OCI-LY7 (cell line): ENCODE data around the gene UGT1A1. TPM values are rescaled to one million over a fixed set of nuclear protein-coding genes. Genes with fewer than 3 reads are reported as not detected.
"Not testable (repeated sequence)": the region's sequence is repeated elsewhere in the genome, so short reads cannot be mapped to it uniquely, and the experiment has no call there.

Source experiments
- BruUV-seq: library from RNA; stranded (reverse); fragments of 400-500 nt; replicated peaks from 2 replicates; lab custom pipeline; 2021; lab: Mats Ljungman, UMichigan
- CTCF ChIA-PET: fragments of 300-600 bp; sonication (Branson Sonifier 250); formaldehyde crosslinking; loops from one replicate; lab custom pipeline; 2022; ENCODE audit warnings: antibody characterized with exemption; ENCODE audit not compliant: unreplicated experiment; lab: Charles Lee
- POLR2A ChIA-PET: fragments of 300-600 bp; sonication (Branson Sonifier 250); formaldehyde crosslinking; loops from one replicate; lab custom pipeline; 2022; ENCODE audit warnings: antibody characterized with exemption; lab: Charles Lee
- DNase-seq: peaks from one replicate; pipeline ENCODE4 v3.0.0-alpha.2; 2015; ENCODE audit warnings: low spot score
- H2AFZ ChIP-seq: fragments of 200-600 bp; sonication (generic), shearing (Covaris generic); 2 replicates; pipeline ENCODE4 v1.6.1; 2014; ENCODE audit warnings: mild to moderate bottlenecking, antibody characterized with exemption, low read length, moderate library complexity
- H3K27ac ChIP-seq: fragments of 200-600 bp; sonication (generic); 2 replicates; pipeline ENCODE4 v1.5.1; 2014; ENCODE audit warnings: mixed run types, low read depth, mild to moderate bottlenecking, moderate library complexity, low read length, inconsistent platforms; ENCODE audit not compliant: poor library complexity, severe bottlenecking
- H3K36me3 ChIP-seq: fragments of 200-600 bp; sonication (generic); 2 replicates; pipeline ENCODE4 v1.6.1; 2014; ENCODE audit warnings: mild to moderate bottlenecking, antibody characterized with exemption, low read length, moderate library complexity, mixed read lengths; ENCODE audit not compliant: insufficient read depth
- H3K4me1 ChIP-seq: fragments of 200-600 bp; sonication (generic); 2 replicates; pipeline ENCODE4 v1.5.1; 2014; ENCODE audit warnings: mild to moderate bottlenecking, low read length; ENCODE audit not compliant: insufficient read depth, poor library complexity, severe bottlenecking
- H3K4me2 ChIP-seq: fragments of 200-600 bp; sonication (generic); 2 replicates; pipeline ENCODE4 v1.6.1; 2014; ENCODE audit warnings: mild to moderate bottlenecking, low read length
- H3K4me3 ChIP-seq: fragments of 200-600 bp; sonication (generic); 2 replicates; pipeline ENCODE4 v1.5.1; 2014; ENCODE audit warnings: mild to moderate bottlenecking, low read depth, low read length; ENCODE audit not compliant: poor library complexity, severe bottlenecking
- H3K79me2 ChIP-seq: fragments of 200-600 bp; sonication (generic); 2 replicates; pipeline ENCODE4 v1.6.1; 2016; ENCODE audit warnings: low read depth, mild to moderate bottlenecking, low read length, moderate library complexity, mixed read lengths; ENCODE audit not compliant: insufficient read depth
- H3K9me2 ChIP-seq: fragments of 200-600 bp; sonication (generic); 2 replicates; pipeline ENCODE4 v1.6.1; 2016; ENCODE audit warnings: mild to moderate bottlenecking, low read length, mixed read lengths; ENCODE audit not compliant: insufficient read depth
- H3K9me3 ChIP-seq: fragments of 200-600 bp; sonication (generic); 2 replicates; pipeline ENCODE4 v1.6.1; 2014; ENCODE audit warnings: mild to moderate bottlenecking, mixed run types, low read length, mixed read lengths
- H4K20me1 ChIP-seq: fragments of 200-600 bp; sonication (generic); 2 replicates; pipeline ENCODE4 v1.6.1; 2014; ENCODE audit warnings: mild to moderate bottlenecking, antibody characterized with exemption, low read length, moderate library complexity, mixed read lengths; ENCODE audit not compliant: insufficient read depth
- EZH2phosphoT487 ChIP-seq: fragments of 200-600 bp; sonication (generic); IDR thresholded peaks from 2 replicates; pipeline ENCODE4 v1.6.1; 2018; ENCODE audit warnings: low read depth, borderline replicate concordance, mild to moderate bottlenecking, mixed run types, antibody characterized with exemption, low read length, moderate library complexity, mixed read lengths
- intact Hi-C: fragments of 100-400 bp; cut with micrococcal nuclease; formaldehyde crosslinking; loops from one replicate; pipeline ENCODE4 v1.10.0; 2022; ENCODE audit not compliant: unreplicated experiment
- total RNA-seq, 2 experiments: library from RNA; depleted of rRNA in 1 of 2; stranded (reverse); fragments of >200 nt in 1 of 2; shearing (Covaris generic) in 1 of 2; gene quantifications; 2 replicates each; pipeline ENCODE4 v1.2.3, GENCODE V29; 2014 to 2022
- TF ChIP-seq, protein P1 (sequence below): fragments of 200-600 bp; sonication (generic); conservative IDR thresholded peaks from 2 replicates; pipeline ENCODE4 v1.5.1; 2014; ENCODE audit warnings: mild to moderate bottlenecking, antibody characterized with exemption, low read length, moderate library complexity, mixed read lengths

The UGT1A1 gene
- total RNA-seq, 2 experiments from 2014 or later, result not detected

DNA sequence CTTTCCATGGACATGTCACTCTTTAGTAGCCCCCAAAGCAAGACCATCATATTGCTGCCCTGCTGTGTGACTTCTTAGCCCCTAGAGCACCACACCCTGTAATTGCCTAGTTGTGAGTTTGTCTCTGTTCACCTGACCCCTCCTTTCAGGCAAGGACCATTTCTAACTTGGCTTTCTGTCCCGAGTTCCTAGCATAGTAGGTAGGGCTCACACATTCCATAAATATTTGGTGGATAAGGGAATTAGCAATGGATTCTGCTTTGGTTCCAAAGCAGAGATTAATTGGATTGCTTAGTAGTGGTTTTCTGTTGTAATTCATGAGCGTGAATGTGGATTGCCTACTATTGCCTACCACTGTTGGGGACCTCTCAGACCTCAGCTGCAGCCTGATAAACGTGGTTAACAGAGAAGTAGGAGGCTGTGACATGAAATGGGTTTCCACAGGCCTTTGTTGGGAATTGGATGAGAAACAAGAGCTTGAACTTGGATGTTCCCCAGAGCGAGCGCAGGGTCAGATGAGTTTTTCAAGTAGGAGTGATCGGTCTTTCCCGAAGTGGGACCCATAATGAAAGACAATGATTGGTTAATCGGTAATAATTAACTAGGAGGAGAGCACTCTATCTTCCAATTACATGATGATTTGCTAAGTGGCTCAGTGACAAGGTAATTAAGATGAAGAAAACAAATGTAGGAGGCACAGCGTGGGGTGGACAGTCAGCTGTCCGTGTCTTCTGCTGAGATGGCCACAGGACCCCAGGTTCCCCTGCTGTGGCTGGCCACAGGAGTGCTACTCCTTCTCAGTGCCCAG, 13.4 kb upstream of the UGT1A1 start:
- POLR2A ChIA-PET, result no interaction called here
- H3K4me1 ChIP-seq, result no peaks in the 10 kb centered on the region
- H4K20me1 ChIP-seq, result no peaks in the 10 kb centered on the region
- no peaks in the 10 kb centered on the region for H3K9me3 ChIP-seq
- intact Hi-C loops, result no loop called here
- no peak overlapping the region for H3K4me3 ChIP-seq
- DNase-seq, result no peak
- no peak overlapping the region for H3K27ac ChIP-seq
- no peaks in the 10 kb centered on the region for H3K36me3 ChIP-seq
- no peaks in the 10 kb centered on the region for H3K9me2 ChIP-seq
- no peaks in the 10 kb centered on the region for H3K79me2 ChIP-seq
- H3K4me2 ChIP-seq, result no peak overlapping the region
- H2AFZ ChIP-seq, result no peak overlapping the region
- CTCF ChIA-PET, result no interaction called here
- no TSS peak for BruUV-seq
- TF ChIP-seq, protein P1, sequence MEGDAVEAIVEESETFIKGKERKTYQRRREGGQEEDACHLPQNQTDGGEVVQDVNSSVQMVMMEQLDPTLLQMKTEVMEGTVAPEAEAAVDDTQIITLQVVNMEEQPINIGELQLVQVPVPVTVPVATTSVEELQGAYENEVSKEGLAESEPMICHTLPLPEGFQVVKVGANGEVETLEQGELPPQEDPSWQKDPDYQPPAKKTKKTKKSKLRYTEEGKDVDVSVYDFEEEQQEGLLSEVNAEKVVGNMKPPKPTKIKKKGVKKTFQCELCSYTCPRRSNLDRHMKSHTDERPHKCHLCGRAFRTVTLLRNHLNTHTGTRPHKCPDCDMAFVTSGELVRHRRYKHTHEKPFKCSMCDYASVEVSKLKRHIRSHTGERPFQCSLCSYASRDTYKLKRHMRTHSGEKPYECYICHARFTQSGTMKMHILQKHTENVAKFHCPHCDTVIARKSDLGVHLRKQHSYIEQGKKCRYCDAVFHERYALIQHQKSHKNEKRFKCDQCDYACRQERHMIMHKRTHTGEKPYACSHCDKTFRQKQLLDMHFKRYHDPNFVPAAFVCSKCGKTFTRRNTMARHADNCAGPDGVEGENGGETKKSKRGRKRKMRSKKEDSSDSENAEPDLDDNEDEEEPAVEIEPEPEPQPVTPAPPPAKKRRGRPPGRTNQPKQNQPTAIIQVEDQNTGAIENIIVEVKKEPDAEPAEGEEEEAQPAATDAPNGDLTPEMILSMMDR, result no peak
- no peak for TF ChIP-seq EZH2phosphoT487

DNA sequence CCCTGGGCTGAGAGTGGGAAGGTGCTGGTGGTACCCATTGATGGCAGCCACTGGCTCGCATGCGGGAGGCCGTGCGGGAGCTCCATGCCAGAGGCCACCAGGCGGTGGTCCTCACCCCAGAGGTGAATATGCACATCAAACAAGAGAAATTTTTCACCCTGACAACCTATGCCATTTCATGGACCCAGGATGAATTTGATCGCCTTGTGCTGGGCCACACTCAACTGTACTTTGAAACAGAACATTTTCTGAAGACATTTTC, 12.9 kb upstream of the UGT1A1 start:
- BruUV-seq, result no TSS peak
- Histone ChIP-seq H3K79me2 (no peaks in the 10 kb centered on the region), H4K20me1 (no peaks in the 10 kb centered on the region), H3K27ac (no peak overlapping the region), H3K9me3 (no peaks in the 10 kb centered on the region), H3K4me1 (no peaks in the 10 kb centered on the region), H3K36me3 (no peaks in the 10 kb centered on the region), H3K4me2 (no peak overlapping the region), H3K9me2 (no peaks in the 10 kb centered on the region), H2AFZ (no peak overlapping the region), H3K4me3 (no peak overlapping the region)
- no peak for DNase-seq
- intact Hi-C loops, result no loop called here
- CTCF ChIA-PET, result no interaction called here
- POLR2A ChIA-PET, result no interaction called here
- TF ChIP-seq, protein P1, result no peak
- TF ChIP-seq EZH2phosphoT487, result no peak

DNA sequence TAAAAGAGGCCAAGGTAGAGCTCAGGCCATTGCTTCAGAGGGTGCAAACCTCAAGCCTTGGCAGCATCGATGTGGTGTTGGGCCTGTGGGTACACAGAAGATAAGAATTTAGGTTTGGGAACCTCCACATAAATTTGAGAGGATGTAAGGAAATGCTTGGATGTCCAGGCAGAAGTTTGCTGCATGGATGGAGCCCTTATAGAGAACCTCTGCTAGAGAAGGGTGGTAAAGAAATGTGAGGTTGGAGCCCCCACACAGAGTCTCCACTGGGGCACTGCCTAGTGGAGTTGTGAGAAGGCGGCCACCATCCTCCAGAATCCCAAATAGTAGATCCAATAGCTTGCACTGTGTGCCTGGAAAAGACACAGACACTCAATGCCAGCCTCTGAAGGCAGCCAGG, 9.4 kb upstream of the UGT1A1 start:
- H4K20me1 ChIP-seq, H3K4me3 ChIP-seq, H3K9me3 ChIP-seq, H3K79me2 ChIP-seq, CTCF ChIA-PET, H3K36me3 ChIP-seq, BruUV-seq, H3K27ac ChIP-seq, H2AFZ ChIP-seq, H3K4me2 ChIP-seq, intact Hi-C loops, POLR2A ChIA-PET, H3K9me2 ChIP-seq, H3K4me1 ChIP-seq: not testable (repeated sequence)
- peak; percentile 5 for DNase-seq

DNA sequence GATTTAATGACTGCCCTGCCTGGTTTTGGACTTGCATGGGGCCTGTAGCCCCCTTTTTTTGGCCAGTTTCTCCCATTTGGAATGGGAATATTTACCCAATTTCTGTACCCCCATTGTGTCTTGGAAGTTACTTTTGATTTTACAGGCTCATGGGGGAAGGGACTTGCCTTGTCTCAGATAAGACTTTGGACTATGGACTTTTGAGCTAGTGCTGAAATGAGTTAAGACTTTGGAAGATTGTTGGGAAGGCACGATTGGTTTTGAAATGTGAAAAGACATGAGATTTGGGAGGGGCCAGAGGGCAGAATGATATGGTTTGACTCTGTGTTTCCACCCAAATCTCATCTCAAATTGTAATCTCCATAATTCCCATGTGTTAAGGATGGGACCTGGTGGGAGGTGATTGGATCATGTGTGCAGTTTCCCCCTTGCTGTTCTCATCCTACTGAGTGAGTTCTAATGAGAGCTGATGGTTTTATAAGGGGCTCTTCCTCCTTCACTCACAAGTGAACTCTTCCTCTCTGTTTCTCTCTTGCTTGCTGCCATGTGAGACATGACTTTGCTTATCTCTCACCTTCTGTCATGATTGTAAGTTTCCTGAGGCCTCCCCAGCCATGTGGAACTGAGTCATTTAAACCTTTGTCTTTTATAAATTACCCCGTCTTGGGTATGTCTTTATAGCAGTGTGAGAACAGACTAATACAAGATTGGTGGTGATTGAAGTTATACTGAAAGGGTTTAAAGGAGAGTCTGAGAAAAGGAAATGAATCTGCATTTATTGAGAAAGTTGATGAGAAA, 8.7 kb upstream of the UGT1A1 start:
- CTCF ChIA-PET, result not testable (repeated sequence)

More for the DNA sequence above, 8.7 kb upstream of the UGT1A1 start:
- DNase-seq, H2AFZ ChIP-seq, H3K36me3 ChIP-seq, H3K9me2 ChIP-seq, H3K79me2 ChIP-seq, POLR2A ChIA-PET, H3K4me1 ChIP-seq, H3K4me2 ChIP-seq, intact Hi-C loops, H3K4me3 ChIP-seq, BruUV-seq, H3K9me3 ChIP-seq, H4K20me1 ChIP-seq, H3K27ac ChIP-seq: not testable (repeated sequence)
